Large intestine (tissue), 3 donors: ENCODE data around the gene TEDC1. TPM values are rescaled to one million over a fixed set of nuclear protein-coding genes. Genes with fewer than 3 reads are reported as not detected.

ENCODE experiments used
- DNase-seq, 2 donors: peaks; one replicate each; pipeline versions ENCODE4 v3.0.0 to v3.0.0-alpha.2; 2013
- H3K27ac ChIP-seq: one replicate; pipeline ENCODE4 v1.5.1; 2013; ENCODE audit warnings: low read length
- H3K27me3 ChIP-seq: 2 replicates; pipeline ENCODE4 v1.6.1; 2013; ENCODE audit warnings: low read length; ENCODE audit not compliant: control insufficient read depth, insufficient read depth
- H3K36me3 ChIP-seq: 2 replicates; pipeline ENCODE4 v1.6.1; 2013; ENCODE audit warnings: low read length; ENCODE audit not compliant: control insufficient read depth, insufficient read depth
- H3K4me1 ChIP-seq: one replicate; pipeline ENCODE4 v1.6.1; 2013; ENCODE audit warnings: low read length; ENCODE audit not compliant: control insufficient read depth, insufficient read depth
- H3K4me3 ChIP-seq: one replicate; pipeline ENCODE4 v1.5.1; 2013; ENCODE audit warnings: low read length
- H3K9me3 ChIP-seq: one replicate; pipeline ENCODE4 v1.6.1; 2013; ENCODE audit warnings: mild to moderate bottlenecking, low read depth, low read length, moderate library complexity; ENCODE audit not compliant: control insufficient read depth
- WGBS: methylation state at CpG from one replicate; pipeline ENCODE4 v1.1.5; 2013; ENCODE audit warnings: low lambda C conversion rate; ENCODE audit not compliant: insufficient coverage; 5-methylcytosine and 5-hydroxymethylcytosine counted together
- polyA plus RNA-seq: library from polyadenylated mRNA; unstranded; fragments of 120-200 nt; gene quantifications from one replicate; pipeline ENCODE4 v1.2.1, GENCODE V29; 2013

Gene TEDC1
- polyA plus RNA-seq, 1 donor: 8.7 TPM

DNA sequence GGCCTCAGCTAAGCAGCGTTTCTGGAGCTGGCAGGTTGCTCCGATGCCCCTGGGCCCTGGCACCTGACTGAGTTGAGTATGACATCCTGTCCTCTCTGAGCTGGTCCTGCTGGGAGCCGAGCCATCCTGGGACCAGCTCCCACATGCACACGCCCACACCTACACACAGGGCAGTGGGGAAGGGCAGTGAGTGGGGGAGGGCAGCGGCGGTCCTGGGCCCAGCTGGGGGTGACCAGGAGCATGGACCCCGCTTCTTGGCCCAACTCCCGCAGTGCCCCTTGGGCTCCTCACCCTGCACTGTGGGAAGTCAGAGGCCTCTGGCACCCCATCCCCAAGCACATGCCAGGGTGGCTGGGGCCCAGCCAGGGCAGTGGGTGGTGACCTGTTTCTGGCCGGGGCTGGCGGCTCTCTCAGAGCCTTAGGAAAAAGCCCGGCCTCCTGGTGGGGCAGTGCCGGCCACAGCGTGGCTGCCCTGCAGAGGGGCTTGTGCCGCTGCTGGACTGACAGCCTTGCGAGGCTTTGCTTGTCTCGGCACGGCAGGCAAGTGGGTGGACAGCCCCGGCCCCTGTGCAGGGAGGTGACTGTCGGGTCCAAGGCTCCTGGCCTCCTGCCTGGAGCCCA, 22.3 kb upstream of the TEDC1 start:
- no peaks in the 10 kb centered on the region for H3K9me3 ChIP-seq
- H3K27me3 ChIP-seq: no peaks in the 10 kb centered on the region
- H3K27ac ChIP-seq: no peak overlapping the region
- no peak for DNase-seq
- no peak overlapping the region for H3K4me3 ChIP-seq
- peaks cover 45% of the 10 kb centered on the region for H3K36me3 ChIP-seq
- peaks cover 13% of the 10 kb centered on the region for H3K4me1 ChIP-seq
- no CpG with 5 or more reads among the region's 19 CpGs for WGBS

DNA sequence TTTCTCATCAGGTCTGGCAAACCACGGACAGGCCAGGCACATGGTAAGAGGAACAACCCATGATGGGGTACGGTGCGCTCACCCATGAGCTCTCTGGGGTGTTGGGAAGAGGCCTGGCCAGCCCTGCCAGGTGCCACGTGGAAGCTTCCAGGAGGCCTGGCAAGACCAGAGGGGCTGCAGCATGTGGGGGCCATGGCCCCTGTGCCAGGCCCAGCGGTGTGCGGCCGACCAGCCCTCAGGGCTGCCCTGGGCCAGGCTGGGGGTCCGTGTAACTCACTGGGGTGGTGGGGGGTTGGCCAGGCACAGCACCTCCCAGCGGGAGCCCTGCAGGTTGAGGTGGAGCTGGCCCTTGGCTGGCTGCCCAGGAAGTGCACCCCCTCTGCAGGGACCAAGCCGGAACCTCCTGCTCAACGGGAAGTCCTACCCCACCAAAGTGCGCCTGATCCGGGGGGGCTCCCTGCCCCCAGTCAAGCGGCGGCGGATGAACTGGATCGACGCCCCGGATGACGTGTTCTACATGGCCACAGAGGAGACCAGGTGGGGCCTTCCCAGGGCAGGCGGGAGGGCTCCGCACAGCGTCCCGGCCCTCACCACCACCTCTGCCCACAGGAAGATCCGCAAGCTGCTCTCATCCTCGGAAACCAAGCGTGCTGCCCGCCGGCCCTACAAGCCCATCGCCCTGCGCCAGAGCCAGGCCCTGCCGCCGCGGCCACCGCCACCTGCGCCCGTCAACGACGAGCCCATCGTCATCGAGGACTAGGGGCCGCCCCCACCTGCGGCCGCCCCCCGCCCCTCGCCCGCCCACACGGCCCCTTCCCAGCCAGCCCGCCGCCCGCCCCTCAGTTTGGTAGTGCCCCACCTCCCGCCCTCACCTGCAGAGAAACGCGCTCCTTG, 21.3 kb upstream of the TEDC1 start:
- no peaks in the 10 kb centered on the region for H3K9me3 ChIP-seq
- DNase-seq: no peak
- H3K4me1 ChIP-seq: peaks cover 13% of the 10 kb centered on the region
- H3K36me3 ChIP-seq: peaks cover 40% of the 10 kb centered on the region
- WGBS: no CpG with 5 or more reads among the region's 54 CpGs
- H3K27ac ChIP-seq: no peak overlapping the region
- H3K27me3 ChIP-seq: no peaks in the 10 kb centered on the region
- H3K4me3 ChIP-seq: no peak overlapping the region

DNA sequence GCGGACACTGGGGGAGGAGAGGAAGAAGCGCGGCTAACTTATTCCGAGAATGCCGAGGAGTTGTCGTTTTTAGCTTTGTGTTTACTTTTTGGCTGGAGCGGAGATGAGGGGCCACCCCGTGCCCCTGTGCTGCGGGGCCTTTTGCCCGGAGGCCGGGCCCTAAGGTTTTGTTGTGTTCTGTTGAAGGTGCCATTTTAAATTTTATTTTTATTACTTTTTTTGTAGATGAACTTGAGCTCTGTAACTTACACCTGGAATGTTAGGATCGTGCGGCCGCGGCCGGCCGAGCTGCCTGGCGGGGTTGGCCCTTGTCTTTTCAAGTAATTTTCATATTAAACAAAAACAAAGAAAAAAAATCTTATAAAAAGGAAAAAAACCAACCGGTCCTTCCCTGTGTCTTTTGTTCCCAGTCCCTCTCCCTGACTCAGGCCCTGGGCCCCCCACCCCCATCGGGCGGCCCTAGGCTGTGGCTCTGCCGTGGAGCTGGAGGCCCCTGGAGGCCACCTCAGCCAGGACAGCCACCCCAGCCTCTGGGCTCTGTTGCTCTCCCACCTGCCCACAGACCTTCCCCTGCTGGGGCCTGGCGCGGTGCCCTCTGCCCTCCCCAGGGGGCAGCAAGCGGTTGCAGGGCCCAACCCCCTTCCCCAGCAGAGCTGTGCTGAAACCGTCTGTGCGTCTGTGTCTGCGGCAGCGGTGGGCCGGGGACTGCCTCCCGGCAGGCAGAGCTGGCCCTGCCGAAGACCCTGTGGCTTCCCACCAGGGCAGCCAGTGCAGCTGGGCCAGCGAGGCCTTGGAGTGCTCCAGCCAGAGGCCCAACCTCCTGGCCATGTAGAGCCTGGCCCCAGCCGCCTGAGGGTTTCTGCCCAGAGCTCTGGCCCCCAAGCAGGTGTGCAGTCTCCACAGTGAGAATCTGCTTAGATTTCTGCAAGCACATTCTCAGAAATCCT, 20.4 kb upstream of the TEDC1 start:
- H3K9me3 ChIP-seq: no peaks in the 10 kb centered on the region
- H3K4me3 ChIP-seq: no peak overlapping the region
- H3K4me1 ChIP-seq: peaks cover 16% of the 10 kb centered on the region
- 100% methylated on average over 7 of the region's 34 CpGs for WGBS
- H3K27me3 ChIP-seq: peaks cover 6% of the 10 kb centered on the region
- no peak for DNase-seq
- peaks cover 32% of the 10 kb centered on the region for H3K36me3 ChIP-seq
- H3K27ac ChIP-seq: no peak overlapping the region

DNA sequence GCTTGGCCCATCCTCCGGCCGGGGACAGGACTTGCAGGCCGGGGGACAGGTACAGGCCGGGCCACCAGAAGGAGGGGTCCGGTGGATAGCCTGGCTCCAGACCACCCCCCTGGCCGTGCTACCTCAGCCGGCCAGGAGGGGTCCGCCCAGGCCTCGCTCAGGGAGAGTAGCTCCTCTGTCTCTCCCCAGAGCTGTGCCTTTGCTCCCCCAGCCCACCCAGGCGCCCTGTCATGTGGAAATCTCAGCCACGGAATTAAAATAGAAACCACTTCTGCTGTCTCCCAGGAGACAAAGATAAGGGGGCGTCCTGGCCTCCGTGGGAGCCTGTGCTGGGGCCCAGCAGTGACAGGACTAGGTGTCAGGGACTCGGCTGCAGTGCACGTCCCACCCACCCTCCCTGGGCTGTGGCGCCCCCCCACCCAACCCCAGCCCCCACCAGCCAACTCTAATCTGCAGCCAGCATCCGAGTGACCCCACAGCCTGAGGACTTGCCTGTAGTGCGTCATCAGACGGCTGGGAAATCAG, 19.7 kb upstream of the TEDC1 start:
- H3K4me1 ChIP-seq: peaks cover 18% of the 10 kb centered on the region
- no peak overlapping the region for H3K27ac ChIP-seq
- DNase-seq: no peak
- peaks cover 27% of the 10 kb centered on the region for H3K36me3 ChIP-seq
- no peaks in the 10 kb centered on the region for H3K9me3 ChIP-seq
- no peak overlapping the region for H3K4me3 ChIP-seq
- peaks cover 13% of the 10 kb centered on the region for H3K27me3 ChIP-seq
- no CpG with 5 or more reads among the region's 19 CpGs for WGBS

DNA sequence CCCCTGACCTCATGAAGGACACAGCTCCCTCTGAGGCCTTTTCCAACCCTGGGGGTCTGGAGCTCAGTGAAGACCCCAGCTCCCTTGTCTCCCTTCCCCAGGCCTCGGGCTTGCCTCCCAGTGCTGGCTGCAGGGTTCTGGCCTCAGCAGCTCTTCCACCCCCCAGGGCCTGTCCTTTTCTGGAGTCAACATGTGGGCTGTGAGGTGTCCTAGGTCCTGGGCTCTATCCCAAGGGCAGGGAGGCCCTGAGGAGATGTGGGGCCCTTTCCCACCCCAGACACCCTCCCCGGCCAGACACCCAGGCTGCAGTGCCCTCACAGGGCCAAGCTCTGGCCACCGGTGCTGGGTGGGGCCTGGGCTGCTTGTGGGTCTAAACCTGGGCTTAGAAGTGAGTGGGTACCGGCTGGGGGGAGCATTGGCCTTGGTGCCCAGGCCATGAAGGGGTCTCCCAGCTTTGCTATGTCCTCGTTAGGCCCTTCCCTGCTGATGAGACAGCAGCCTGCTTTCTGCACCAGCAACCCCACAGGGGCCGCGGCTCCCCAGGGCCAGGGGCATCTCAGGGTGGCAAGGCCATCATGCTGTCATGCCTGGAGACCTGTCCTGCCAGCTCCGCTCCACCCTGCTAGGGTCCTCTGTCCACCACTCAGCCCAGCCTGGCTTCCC, 19.1 kb upstream of the TEDC1 start:
- peaks cover 19% of the 10 kb centered on the region for H3K27me3 ChIP-seq
- WGBS: no CpG with 5 or more reads among the region's 8 CpGs
- H3K4me3 ChIP-seq: no peak overlapping the region
- peaks cover 24% of the 10 kb centered on the region for H3K4me1 ChIP-seq
- DNase-seq: no peak
- no peak overlapping the region for H3K27ac ChIP-seq
- peaks cover 27% of the 10 kb centered on the region for H3K36me3 ChIP-seq
- H3K9me3 ChIP-seq: no peaks in the 10 kb centered on the region

DNA sequence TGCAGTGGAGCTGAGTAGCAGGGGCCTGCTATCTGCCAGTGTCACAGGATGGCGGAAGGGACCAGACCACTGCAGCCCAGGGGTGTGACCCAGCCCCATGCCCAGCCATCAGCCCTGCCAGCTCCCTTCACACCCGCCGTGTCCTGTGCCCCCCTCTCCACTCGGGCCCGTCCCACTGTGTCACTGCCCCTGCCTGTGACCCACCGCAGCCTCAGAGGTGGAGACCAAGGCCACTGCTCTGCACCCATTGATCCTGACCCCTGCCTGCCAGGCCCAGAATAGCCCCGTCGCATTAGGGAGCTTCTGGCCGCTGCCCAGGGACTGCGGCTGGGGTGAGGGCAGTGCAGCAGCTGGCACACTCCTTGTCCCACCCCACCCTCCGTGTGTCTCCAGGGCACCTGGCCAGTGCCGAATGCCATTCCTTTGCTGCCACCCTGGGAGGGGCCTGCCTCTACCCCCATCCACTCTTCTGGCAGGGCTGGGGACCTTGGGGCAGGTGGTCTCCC, 18.5 kb upstream of the TEDC1 start:
- no peak for DNase-seq
- H3K27ac ChIP-seq: no peak overlapping the region
- peaks cover 25% of the 10 kb centered on the region for H3K4me1 ChIP-seq
- no peaks in the 10 kb centered on the region for H3K9me3 ChIP-seq
- H3K4me3 ChIP-seq: no peak overlapping the region
- no CpG with 5 or more reads among the region's 12 CpGs for WGBS
- peaks cover 24% of the 10 kb centered on the region for H3K27me3 ChIP-seq
- peaks cover 22% of the 10 kb centered on the region for H3K36me3 ChIP-seq

DNA sequence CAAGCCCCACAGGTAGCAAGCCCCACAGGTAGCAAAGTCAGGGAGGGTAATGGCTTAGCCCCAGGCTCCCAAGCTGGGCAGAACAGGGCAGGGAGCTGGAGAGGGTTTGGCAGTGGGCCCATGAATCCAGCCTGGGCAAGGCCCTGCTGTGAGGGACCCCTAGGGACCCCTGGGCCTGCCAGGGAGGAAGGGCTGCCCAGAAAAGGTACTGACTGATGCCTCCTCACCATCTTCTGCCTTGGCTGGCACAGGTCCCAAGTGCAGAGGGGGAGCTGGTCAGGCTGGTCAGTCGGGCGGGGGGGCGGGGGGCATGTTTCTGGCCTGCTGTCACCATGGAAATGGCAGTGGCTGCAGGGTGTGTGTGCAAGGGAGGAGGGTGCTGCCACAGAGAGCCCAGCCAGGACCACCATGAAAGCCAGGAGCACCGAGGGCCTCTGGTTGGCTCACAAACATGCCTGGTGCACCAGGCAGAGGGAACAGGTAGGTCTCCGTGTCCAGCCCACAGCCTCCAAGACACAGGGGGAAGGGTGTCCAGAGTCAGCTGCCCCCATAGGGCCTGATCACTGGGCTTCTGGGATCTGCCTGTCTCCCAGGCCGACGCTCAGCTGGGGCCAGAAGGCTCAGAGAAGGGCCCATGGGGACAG, 17.9 kb upstream of the TEDC1 start:
- peak overlapping the region; percentile 4 for H3K27ac ChIP-seq
- peaks cover 25% of the 10 kb centered on the region for H3K4me1 ChIP-seq
- peaks cover 29% of the 10 kb centered on the region for H3K27me3 ChIP-seq
- no peaks in the 10 kb centered on the region for H3K9me3 ChIP-seq
- H3K36me3 ChIP-seq: peaks cover 16% of the 10 kb centered on the region
- no peak overlapping the region for H3K4me3 ChIP-seq
- DNase-seq: no peak
- no CpG with 5 or more reads among the region's 7 CpGs for WGBS

DNA sequence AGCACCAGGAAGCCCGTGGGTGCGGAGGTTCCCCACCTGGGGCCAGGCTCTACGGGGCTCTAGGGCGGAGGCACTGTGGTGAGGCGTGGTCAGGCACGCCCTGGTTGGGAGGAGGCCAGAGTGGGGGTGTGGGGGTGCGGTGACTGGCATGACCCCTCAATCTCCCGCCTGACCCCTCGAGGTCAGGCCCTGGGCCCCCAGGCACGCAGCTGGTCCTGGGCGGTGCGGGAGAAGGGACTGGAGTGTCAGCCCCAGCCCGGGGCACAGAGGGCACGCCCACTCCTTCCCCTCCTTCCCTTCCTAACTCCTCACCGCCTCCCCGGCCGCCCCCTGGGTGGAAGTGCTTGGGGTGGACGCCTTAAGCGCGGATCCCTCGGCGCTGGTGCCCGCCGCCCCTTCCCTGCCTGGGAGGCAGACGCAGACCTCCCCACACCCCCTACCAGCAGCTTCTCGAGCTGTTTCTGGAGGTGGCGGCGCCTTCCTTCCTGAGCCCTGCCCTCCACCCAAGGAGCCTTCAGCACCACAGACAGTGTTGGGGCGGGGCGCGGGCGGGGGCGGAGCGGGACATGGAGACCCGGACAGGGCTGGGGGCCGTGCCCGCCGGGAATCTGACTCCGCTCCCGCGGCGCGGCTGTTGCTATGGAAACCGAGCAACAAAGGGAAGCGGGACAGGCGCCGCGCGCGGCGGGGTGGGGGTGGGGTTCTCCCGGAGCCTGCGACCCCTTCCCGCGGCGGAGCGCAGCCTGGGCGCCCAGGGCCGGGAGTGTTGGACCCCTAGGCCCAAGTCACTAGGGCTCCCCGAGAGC, 17.2 kb upstream of the TEDC1 start:
- Histone ChIP-seq H3K36me3 (peaks cover 9% of the 10 kb centered on the region), H3K27ac (peak overlapping the region; percentile 4), H3K4me3 (peak overlapping the region; percentile 22), H3K27me3 (peaks cover 33% of the 10 kb centered on the region), H3K9me3 (no peaks in the 10 kb centered on the region), H3K4me1 (peaks cover 25% of the 10 kb centered on the region)
- peak; percentile 77 to 87 for DNase-seq
- WGBS: no CpG with 5 or more reads among the region's 60 CpGs
